ENCODE data around the gene CCDC171. TPM values are rescaled to one million over a fixed set of nuclear protein-coding genes. Genes with fewer than 3 reads are reported as not detected.

CCDC171 gene
- total RNA-seq, 1 experiment from 2014 or later, result 2.4 TPM

DNA sequence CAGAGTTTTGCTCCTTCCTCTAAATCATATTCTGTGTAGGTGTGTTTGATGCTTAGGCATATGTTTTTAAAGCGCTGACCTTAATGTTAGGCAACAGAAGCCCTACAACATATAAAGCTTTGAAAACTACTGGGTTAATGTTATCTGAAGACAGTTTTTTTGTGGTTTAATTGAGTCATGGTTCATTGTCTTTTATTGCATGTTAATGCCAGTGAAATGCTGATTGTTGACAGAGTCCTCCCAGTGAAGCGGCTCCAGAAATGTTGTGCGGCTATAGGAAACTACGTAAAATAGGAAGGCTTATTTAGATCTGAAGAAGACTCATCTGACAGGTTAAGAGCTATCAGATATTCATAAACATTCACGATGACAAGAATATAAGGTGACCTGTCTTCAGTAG lies 424.6 kb downstream of the CCDC171 start:
- no peak overlapping the region for H3K4ac ChIP-seq (ENCODE audit: low read depth, low read length)
- WGBS (ENCODE audit: extremely low coverage, insufficient read length, low lambda C conversion rate), result no CpG with 5 or more reads among the region's 5 CpGs
- no peak overlapping the region for H2BK15ac ChIP-seq (ENCODE audit: low read depth, low read length)
- TF ChIP-seq, protein P1, sequence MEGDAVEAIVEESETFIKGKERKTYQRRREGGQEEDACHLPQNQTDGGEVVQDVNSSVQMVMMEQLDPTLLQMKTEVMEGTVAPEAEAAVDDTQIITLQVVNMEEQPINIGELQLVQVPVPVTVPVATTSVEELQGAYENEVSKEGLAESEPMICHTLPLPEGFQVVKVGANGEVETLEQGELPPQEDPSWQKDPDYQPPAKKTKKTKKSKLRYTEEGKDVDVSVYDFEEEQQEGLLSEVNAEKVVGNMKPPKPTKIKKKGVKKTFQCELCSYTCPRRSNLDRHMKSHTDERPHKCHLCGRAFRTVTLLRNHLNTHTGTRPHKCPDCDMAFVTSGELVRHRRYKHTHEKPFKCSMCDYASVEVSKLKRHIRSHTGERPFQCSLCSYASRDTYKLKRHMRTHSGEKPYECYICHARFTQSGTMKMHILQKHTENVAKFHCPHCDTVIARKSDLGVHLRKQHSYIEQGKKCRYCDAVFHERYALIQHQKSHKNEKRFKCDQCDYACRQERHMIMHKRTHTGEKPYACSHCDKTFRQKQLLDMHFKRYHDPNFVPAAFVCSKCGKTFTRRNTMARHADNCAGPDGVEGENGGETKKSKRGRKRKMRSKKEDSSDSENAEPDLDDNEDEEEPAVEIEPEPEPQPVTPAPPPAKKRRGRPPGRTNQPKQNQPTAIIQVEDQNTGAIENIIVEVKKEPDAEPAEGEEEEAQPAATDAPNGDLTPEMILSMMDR (conservative IDR thresholded peaks at IDR 0.05), result no peak
- no peak overlapping the region for H3K9ac ChIP-seq (ENCODE audit: extremely low read depth, insufficient read length, low read length)
- no peak overlapping the region for H2AFZ ChIP-seq (ENCODE audit: low read length)
- no peak overlapping the region for H3K4me2 ChIP-seq (ENCODE audit: insufficient read depth, insufficient read length, low read length)
- no peak overlapping the region for H3K18ac ChIP-seq (ENCODE audit: insufficient read length, low read depth, low read length)
- no peaks in the 10 kb centered on the region for H4K20me1 ChIP-seq (ENCODE audit: control insufficient read depth, insufficient read depth, insufficient read length)
- H2BK5ac ChIP-seq (ENCODE audit: insufficient read length, low read length), result no peak overlapping the region
- Mint-ChIP-seq H3K9me3 (peaks cover 0 to 2% of the 10 kb centered on the region in 2 experiments; a peak in 2 of 5 replicates), H3K27ac (no peak overlapping the region), H3K4me3 (no peak overlapping the region), H3K4me1 (no peaks in the 10 kb centered on the region), H3K36me3 (ENCODE audit: insufficient read depth in 1 of 3, low read depth in 3 of 3) (peaks cover 0 to 4% (median 0%) of the 10 kb centered on the region in 3 experiments; a peak in 1 of 7 replicates), H3K27me3 (ENCODE audit: low read depth) (no peaks in the 10 kb centered on the region)
- H3K14ac ChIP-seq (ENCODE audit: insufficient read depth, low read length), result no peak overlapping the region
- no peak for DNase-seq
- no peak overlapping the region for H2BK20ac ChIP-seq (ENCODE audit: low read depth, low read length, poor library complexity, severe bottlenecking)
- no peaks in the 10 kb centered on the region for H3K9me3 ChIP-seq (ENCODE audit: control insufficient read depth, low read depth, low read length)
- no peak overlapping the region for H3T11ph ChIP-seq (ENCODE audit: low read length)
- no peaks in the 10 kb centered on the region for H3K79me1 ChIP-seq (ENCODE audit: insufficient read depth, low read depth, low read length, poor library complexity, severe bottlenecking)
- no peak overlapping the region for H3K23ac ChIP-seq (ENCODE audit: insufficient read length, low read depth, low read length)
- H3K4me1 ChIP-seq (ENCODE audit: insufficient read depth, low read length), result no peaks in the 10 kb centered on the region
- no peak overlapping the region for H4K91ac ChIP-seq (ENCODE audit: insufficient read length, low read depth, low read length)
- H2AK5ac ChIP-seq (ENCODE audit: insufficient read length, low read length), result no peak overlapping the region
- no peak overlapping the region for H2BK12ac ChIP-seq (ENCODE audit: insufficient read length, low read depth, low read length)
- no peak overlapping the region for H4K5ac ChIP-seq (ENCODE audit: insufficient read length, low read depth, low read length)
- H3K23me2 ChIP-seq (ENCODE audit: insufficient read length, low read depth, low read length, poor library complexity, severe bottlenecking), result no peaks in the 10 kb centered on the region
- no peak overlapping the region for H2BK120ac ChIP-seq (ENCODE audit: low read depth, low read length, poor library complexity, severe bottlenecking)
- no peak overlapping the region for H3K27ac ChIP-seq (ENCODE audit: insufficient read length, low read depth, low read length)
- no peak overlapping the region for H4K8ac ChIP-seq (replicated peaks; ENCODE audit: insufficient read length, low read depth, low read length)
- H3K56ac ChIP-seq (ENCODE audit: insufficient read length, low read depth, low read length), result no peak overlapping the region
- H3K79me2 ChIP-seq (ENCODE audit: insufficient read depth, low read length), result no peaks in the 10 kb centered on the region
- H3K27me3 ChIP-seq (ENCODE audit: insufficient read depth, low read length), result no peaks in the 10 kb centered on the region

All from H9 (cell line).